Measurements from ENCODE around the gene RIPK3. TPM values are rescaled to one million over a fixed set of nuclear protein-coding genes. Genes with fewer than 3 reads are reported as not detected.

Gene RIPK3
- total and polyA plus RNA-seq, 2 experiments from 2014 or later, result 0.32 to 1.5 TPM

GRCh38 chr14:24330973-24331674, 8.7 kb downstream of the RIPK3 start (continued):
- TF ChIP-seq, protein P1, sequence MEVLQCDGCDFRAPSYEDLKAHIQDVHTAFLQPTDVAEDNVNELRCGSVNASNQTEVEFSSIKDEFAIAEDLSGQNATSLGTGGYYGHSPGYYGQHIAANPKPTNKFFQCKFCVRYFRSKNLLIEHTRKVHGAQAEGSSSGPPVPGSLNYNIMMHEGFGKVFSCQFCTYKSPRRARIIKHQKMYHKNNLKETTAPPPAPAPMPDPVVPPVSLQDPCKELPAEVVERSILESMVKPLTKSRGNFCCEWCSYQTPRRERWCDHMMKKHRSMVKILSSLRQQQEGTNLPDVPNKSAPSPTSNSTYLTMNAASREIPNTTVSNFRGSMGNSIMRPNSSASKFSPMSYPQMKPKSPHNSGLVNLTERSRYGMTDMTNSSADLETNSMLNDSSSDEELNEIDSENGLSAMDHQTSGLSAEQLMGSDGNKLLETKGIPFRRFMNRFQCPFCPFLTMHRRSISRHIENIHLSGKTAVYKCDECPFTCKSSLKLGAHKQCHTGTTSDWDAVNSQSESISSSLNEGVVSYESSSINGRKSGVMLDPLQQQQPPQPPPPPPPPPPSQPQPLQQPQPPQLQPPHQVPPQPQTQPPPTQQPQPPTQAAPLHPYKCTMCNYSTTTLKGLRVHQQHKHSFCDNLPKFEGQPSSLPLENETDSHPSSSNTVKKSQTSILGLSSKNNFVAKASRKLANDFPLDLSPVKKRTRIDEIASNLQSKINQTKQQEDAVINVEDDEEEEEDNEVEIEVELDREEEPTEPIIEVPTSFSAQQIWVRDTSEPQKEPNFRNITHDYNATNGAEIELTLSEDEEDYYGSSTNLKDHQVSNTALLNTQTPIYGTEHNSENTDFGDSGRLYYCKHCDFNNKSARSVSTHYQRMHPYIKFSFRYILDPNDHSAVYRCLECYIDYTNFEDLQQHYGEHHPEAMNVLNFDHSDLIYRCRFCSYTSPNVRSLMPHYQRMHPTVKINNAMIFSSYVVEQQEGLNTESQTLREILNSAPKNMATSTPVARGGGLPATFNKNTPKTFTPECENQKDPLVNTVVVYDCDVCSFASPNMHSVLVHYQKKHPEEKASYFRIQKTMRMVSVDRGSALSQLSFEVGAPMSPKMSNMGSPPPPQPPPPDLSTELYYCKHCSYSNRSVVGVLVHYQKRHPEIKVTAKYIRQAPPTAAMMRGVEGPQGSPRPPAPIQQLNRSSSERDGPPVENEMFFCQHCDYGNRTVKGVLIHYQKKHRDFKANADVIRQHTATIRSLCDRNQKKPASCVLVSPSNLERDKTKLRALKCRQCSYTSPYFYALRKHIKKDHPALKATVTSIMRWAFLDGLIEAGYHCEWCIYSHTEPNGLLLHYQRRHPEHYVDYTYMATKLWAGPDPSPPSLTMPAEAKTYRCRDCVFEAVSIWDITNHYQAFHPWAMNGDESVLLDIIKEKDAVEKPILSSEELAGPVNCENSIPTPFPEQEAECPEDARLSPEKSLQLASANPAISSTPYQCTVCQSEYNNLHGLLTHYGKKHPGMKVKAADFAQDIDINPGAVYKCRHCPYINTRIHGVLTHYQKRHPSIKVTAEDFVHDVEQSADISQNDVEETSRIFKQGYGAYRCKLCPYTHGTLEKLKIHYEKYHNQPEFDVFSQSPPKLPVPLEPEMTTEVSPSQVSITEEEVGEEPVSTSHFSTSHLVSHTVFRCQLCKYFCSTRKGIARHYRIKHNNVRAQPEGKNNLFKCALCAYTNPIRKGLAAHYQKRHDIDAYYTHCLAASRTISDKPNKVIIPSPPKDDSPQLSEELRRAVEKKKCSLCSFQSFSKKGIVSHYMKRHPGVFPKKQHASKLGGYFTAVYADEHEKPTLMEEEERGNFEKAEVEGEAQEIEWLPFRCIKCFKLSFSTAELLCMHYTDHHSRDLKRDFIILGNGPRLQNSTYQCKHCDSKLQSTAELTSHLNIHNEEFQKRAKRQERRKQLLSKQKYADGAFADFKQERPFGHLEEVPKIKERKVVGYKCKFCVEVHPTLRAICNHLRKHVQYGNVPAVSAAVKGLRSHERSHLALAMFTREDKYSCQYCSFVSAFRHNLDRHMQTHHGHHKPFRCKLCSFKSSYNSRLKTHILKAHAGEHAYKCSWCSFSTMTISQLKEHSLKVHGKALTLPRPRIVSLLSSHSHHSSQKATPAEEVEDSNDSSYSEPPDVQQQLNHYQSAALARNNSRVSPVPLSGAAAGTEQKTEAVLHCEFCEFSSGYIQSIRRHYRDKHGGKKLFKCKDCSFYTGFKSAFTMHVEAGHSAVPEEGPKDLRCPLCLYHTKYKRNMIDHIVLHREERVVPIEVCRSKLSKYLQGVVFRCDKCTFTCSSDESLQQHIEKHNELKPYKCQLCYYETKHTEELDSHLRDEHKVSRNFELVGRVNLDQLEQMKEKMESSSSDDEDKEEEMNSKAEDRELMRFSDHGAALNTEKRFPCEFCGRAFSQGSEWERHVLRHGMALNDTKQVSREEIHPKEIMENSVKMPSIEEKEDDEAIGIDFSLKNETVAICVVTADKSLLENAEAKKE (CRISPR knock-in tag; IDR thresholded peaks at IDR 0.05), result no peak
- TF ChIP-seq, protein P2, sequence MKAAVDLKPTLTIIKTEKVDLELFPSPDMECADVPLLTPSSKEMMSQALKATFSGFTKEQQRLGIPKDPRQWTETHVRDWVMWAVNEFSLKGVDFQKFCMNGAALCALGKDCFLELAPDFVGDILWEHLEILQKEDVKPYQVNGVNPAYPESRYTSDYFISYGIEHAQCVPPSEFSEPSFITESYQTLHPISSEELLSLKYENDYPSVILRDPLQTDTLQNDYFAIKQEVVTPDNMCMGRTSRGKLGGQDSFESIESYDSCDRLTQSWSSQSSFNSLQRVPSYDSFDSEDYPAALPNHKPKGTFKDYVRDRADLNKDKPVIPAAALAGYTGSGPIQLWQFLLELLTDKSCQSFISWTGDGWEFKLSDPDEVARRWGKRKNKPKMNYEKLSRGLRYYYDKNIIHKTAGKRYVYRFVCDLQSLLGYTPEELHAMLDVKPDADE (IDR thresholded peaks at IDR 0.05), result no peak

GRCh38 chr14:24329736-24330135, 10.1 kb downstream of the RIPK3 start:
- Histone ChIP-seq H3K4me2 (no peak overlapping the region), H3K36me3 (ENCODE audit: insufficient read depth) (no peaks in the 10 kb centered on the region), H4K20me1 (replicated peaks; ENCODE audit: insufficient read depth) (no peaks in the 10 kb centered on the region; the same call in 1 of the 2 replicates), H3K27ac (ENCODE audit: low read depth) (no peak overlapping the region), H3K9me2 (ENCODE audit: insufficient read depth) (no peaks in the 10 kb centered on the region), H3K79me2 (replicated peaks; ENCODE audit: insufficient read depth) (no peaks in the 10 kb centered on the region), H2AFZ (no peak overlapping the region), H3F3A (replicated peaks; ENCODE audit: low read depth) (0 out of 2 replicates have a peak, but pooled peaks cover 8% of the 10 kb centered on the region), H3K27me3 (ENCODE audit: insufficient read depth) (peaks cover 58% of the 10 kb centered on the region), H3K4me3 (no peak overlapping the region), H3K4me1 (ENCODE audit: insufficient read depth) (peaks cover 12% of the 10 kb centered on the region; the same call in 1 of the 2 replicates)
- no peaks in the 10 kb centered on the region; the same call in 2 of the 3 replicates for H3K9me3 Mint-ChIP-seq
- no peak overlapping the region for H3K4me3 Mint-ChIP-seq
- ATAC-seq (no peak), DNase-seq (ENCODE audit: low spot score) (no peak)
- no peak overlapping the region for H3K27ac Mint-ChIP-seq
- H3K4me1 Mint-ChIP-seq, result peaks cover 9% of the 10 kb centered on the region
- no peaks in the 10 kb centered on the region; the same call in 2 of the 3 replicates for H3K36me3 Mint-ChIP-seq (ENCODE audit: low read depth)
- no peak for TF ChIP-seq EZH2 (IDR thresholded peaks at IDR 0.05; ENCODE audit: low read depth, unreplicated experiment)
- TF ChIP-seq, protein P2 (IDR thresholded peaks at IDR 0.05), result no peak
- no peak for TF ChIP-seq EZH2phosphoT487 (IDR thresholded peaks at IDR 0.05; ENCODE audit: unreplicated experiment)
- TF ChIP-seq CREB1 (CRISPR knock-in tag; IDR thresholded peaks at IDR 0.05; ENCODE audit: low read depth), result no peak
- TF ChIP-seq JUNB (IDR thresholded peaks at IDR 0.05; ENCODE audit: unreplicated experiment), result no peak
- no peak for TF ChIP-seq POLR2AphosphoS5 (IDR thresholded peaks at IDR 0.05; ENCODE audit: low read depth)
- TF ChIP-seq ZNF331 (CRISPR knock-in tag; IDR thresholded peaks at IDR 0.05; ENCODE audit: low read depth), result no peak
- TF ChIP-seq, protein P3, sequence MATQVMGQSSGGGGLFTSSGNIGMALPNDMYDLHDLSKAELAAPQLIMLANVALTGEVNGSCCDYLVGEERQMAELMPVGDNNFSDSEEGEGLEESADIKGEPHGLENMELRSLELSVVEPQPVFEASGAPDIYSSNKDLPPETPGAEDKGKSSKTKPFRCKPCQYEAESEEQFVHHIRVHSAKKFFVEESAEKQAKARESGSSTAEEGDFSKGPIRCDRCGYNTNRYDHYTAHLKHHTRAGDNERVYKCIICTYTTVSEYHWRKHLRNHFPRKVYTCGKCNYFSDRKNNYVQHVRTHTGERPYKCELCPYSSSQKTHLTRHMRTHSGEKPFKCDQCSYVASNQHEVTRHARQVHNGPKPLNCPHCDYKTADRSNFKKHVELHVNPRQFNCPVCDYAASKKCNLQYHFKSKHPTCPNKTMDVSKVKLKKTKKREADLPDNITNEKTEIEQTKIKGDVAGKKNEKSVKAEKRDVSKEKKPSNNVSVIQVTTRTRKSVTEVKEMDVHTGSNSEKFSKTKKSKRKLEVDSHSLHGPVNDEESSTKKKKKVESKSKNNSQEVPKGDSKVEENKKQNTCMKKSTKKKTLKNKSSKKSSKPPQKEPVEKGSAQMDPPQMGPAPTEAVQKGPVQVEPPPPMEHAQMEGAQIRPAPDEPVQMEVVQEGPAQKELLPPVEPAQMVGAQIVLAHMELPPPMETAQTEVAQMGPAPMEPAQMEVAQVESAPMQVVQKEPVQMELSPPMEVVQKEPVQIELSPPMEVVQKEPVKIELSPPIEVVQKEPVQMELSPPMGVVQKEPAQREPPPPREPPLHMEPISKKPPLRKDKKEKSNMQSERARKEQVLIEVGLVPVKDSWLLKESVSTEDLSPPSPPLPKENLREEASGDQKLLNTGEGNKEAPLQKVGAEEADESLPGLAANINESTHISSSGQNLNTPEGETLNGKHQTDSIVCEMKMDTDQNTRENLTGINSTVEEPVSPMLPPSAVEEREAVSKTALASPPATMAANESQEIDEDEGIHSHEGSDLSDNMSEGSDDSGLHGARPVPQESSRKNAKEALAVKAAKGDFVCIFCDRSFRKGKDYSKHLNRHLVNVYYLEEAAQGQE (IDR thresholded peaks at IDR 0.05; ENCODE audit: unreplicated experiment), result no peak
- no peak for TF ChIP-seq CTCF (conservative IDR thresholded peaks at IDR 0.05; ENCODE audit: low read depth in 2 of 2)
- peaks cover 52% of the 10 kb centered on the region for H3K27me3 Mint-ChIP-seq (ENCODE audit: insufficient read depth, low read depth, poor library complexity)
